DOHH2 (cell line): ENCODE results near the gene AFF1.

Source experiments
- EZH2phosphoT487 ChIP-seq: fragments of 200-600 bp; sonication (generic); IDR thresholded peaks from 2 replicates; pipeline ENCODE4 v1.6.1; 2017; ENCODE audit warnings: borderline replicate concordance, mild to moderate bottlenecking, antibody characterized with exemption, low read length, moderate library complexity, mixed read lengths
- TF ChIP-seq, protein P1 (sequence below): fragments of 200-600 bp; sonication (generic); IDR thresholded peaks from one replicate; pipeline ENCODE4 v1.5.1; 2014; ENCODE audit warnings: antibody characterized with exemption, mild to moderate bottlenecking, low read depth, low read length; ENCODE audit not compliant: poor library complexity, severe bottlenecking

DNA sequence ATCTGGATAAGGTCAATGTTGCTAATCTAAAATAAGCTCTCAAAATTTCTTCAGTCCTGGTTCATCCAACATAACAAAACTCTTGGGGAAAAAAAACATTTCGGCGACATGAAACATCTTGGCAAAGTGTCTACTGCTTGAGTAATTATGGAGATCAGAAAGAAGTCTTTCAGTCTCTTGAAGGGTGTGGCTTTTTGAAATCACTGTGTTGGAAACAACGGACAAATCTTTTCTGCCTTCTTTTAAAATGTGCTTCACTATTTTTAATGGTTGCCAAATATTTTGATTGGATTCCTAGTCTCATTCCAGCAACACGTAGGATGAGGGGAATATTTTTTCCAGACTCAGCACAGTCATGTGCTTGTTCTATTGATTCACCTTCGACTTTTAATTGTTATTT, 147.0 kb downstream of the AFF1 start:
- TF ChIP-seq, protein P1, sequence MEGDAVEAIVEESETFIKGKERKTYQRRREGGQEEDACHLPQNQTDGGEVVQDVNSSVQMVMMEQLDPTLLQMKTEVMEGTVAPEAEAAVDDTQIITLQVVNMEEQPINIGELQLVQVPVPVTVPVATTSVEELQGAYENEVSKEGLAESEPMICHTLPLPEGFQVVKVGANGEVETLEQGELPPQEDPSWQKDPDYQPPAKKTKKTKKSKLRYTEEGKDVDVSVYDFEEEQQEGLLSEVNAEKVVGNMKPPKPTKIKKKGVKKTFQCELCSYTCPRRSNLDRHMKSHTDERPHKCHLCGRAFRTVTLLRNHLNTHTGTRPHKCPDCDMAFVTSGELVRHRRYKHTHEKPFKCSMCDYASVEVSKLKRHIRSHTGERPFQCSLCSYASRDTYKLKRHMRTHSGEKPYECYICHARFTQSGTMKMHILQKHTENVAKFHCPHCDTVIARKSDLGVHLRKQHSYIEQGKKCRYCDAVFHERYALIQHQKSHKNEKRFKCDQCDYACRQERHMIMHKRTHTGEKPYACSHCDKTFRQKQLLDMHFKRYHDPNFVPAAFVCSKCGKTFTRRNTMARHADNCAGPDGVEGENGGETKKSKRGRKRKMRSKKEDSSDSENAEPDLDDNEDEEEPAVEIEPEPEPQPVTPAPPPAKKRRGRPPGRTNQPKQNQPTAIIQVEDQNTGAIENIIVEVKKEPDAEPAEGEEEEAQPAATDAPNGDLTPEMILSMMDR = no peak
- no peak for TF ChIP-seq EZH2phosphoT487
